ENCODE data around the gene SPEG. TPM values are rescaled to one million over a fixed set of nuclear protein-coding genes. Genes with fewer than 3 reads are reported as not detected.
A peak's percentile ranks its signal among the peaks of the same experiment; 100 is the strongest.

Gene SPEG
- total and polyA plus RNA-seq, 2 of the 13 experiments (the other 11 are each of a cell fraction or from before 2014, with no cell fraction given): 0.18 to 0.24 TPM

DNA sequence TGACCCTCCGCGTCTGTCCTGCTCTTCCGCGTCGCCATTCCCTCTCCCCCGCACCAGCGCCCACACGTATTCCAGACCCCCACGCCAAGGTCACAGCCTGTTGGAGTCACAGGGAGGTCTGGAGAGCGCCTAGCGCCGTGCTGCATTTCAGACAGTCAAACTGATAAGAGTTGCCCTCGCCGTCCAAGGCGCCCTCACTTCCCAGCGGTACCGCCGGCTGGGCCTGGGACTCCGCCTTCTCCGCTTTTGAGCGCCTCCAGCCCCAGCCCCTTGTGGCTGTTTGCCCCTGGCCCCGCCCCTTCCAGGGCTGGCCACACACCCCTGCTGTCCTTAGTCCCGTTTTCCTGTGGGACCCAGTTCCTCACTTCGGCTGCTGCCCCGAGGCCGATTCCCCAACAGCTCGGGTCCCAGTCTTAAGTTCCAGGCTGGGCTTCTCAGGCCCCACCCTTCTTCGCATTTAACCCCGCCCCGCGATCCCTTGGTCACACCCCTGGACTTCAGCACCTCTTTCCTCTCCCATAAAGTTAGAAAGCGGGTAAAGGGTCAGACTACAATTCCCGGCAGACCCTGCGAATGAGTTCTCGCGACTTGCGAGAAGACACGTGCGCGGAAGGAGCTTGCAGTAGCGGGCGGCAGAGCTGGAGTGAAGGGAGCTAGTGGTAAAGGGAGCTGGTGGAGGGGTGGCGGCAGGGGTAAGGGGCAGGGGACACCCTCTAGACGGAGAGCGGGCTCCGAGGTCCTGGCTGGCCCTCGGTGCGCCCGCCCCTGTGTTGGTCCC lies 63.8 kb downstream of the SPEG start, which contains the start of gene GMPPA (continued):
- TF ChIP-seq REPIN1 (CRISPR knock-in tag; IDR thresholded peaks at IDR 0.05; ENCODE audit: borderline replicate concordance, low read depth) (peak; percentile 71; the same call in 1 of the 2 replicates), TBX3 (IDR thresholded peaks at IDR 0.05; ENCODE audit: borderline replicate concordance) (no peak), PHF8 (CRISPR knock-in tag; IDR thresholded peaks at IDR 0.05) (peak; percentile 64), NFE2L2 (IDR thresholded peaks at IDR 0.05; ENCODE audit: low read length) (no peak), GZF1 (CRISPR knock-in tag; IDR thresholded peaks at IDR 0.05) (peak; percentile 4; the same call in 1 of the 2 replicates), EP300 (IDR thresholded peaks at IDR 0.05; ENCODE audit: low read depth in 2 of 2, low read length in 2 of 2) (peak in 1 of 2 experiments; percentile 7; a peak in 2 of 4 replicates), EP300 (CRISPR knock-in tag; IDR thresholded peaks at IDR 0.05; ENCODE audit: borderline replicate concordance) (no peak), ZNF256 (CRISPR knock-in tag; conservative IDR thresholded peaks at IDR 0.05) (peak; percentile 78), BHLHE40 (IDR thresholded peaks at IDR 0.05; ENCODE audit: low read length) (peak; percentile 75), ZNF10 (CRISPR knock-in tag; IDR thresholded peaks at IDR 0.05; ENCODE audit: borderline replicate concordance, low read depth) (no peak), REL (CRISPR knock-in tag; conservative IDR thresholded peaks at IDR 0.05) (no peak), ZNF382 (CRISPR knock-in tag; IDR thresholded peaks at IDR 0.05; ENCODE audit: borderline replicate concordance) (no peak), MAZ (IDR thresholded peaks at IDR 0.05; ENCODE audit: borderline replicate concordance, low read depth, low read length) (peak; percentile 19; the same call in 1 of the 2 replicates), MAZ (CRISPR knock-in tag; IDR thresholded peaks at IDR 0.05; ENCODE audit: low read depth) (no peak), ZNF367 (CRISPR knock-in tag; IDR thresholded peaks at IDR 0.05; ENCODE audit: borderline replicate concordance) (peak; percentile 66; the same call in 1 of the 2 replicates), AGO1 (IDR thresholded peaks at IDR 0.05; ENCODE audit: low read depth, low read length, poor library complexity, severe bottlenecking) (no peak), ZMYM4 (CRISPR knock-in tag; IDR thresholded peaks at IDR 0.05) (peak; percentile 42), SP2 (CRISPR knock-in tag; IDR thresholded peaks at IDR 0.05) (peak; percentile 35; the same call in 1 of the 2 replicates)
- TF ChIP-seq, protein P1, sequence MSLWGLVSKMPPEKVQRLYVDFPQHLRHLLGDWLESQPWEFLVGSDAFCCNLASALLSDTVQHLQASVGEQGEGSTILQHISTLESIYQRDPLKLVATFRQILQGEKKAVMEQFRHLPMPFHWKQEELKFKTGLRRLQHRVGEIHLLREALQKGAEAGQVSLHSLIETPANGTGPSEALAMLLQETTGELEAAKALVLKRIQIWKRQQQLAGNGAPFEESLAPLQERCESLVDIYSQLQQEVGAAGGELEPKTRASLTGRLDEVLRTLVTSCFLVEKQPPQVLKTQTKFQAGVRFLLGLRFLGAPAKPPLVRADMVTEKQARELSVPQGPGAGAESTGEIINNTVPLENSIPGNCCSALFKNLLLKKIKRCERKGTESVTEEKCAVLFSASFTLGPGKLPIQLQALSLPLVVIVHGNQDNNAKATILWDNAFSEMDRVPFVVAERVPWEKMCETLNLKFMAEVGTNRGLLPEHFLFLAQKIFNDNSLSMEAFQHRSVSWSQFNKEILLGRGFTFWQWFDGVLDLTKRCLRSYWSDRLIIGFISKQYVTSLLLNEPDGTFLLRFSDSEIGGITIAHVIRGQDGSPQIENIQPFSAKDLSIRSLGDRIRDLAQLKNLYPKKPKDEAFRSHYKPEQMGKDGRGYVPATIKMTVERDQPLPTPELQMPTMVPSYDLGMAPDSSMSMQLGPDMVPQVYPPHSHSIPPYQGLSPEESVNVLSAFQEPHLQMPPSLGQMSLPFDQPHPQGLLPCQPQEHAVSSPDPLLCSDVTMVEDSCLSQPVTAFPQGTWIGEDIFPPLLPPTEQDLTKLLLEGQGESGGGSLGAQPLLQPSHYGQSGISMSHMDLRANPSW (CRISPR knock-in tag; IDR thresholded peaks at IDR 0.05; ENCODE audit: borderline replicate concordance): peak; percentile 76
- TF ChIP-seq, protein P2, sequence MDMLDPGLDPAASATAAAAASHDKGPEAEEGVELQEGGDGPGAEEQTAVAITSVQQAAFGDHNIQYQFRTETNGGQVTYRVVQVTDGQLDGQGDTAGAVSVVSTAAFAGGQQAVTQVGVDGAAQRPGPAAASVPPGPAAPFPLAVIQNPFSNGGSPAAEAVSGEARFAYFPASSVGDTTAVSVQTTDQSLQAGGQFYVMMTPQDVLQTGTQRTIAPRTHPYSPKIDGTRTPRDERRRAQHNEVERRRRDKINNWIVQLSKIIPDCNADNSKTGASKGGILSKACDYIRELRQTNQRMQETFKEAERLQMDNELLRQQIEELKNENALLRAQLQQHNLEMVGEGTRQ (IDR thresholded peaks at IDR 0.05; ENCODE audit: low read depth, low read length): peak; percentile 61
- TF ChIP-seq, protein P2 (CRISPR knock-in tag; IDR thresholded peaks at IDR 0.05; ENCODE audit: borderline replicate concordance): peak; percentile 81
- TF ChIP-seq, protein P3, sequence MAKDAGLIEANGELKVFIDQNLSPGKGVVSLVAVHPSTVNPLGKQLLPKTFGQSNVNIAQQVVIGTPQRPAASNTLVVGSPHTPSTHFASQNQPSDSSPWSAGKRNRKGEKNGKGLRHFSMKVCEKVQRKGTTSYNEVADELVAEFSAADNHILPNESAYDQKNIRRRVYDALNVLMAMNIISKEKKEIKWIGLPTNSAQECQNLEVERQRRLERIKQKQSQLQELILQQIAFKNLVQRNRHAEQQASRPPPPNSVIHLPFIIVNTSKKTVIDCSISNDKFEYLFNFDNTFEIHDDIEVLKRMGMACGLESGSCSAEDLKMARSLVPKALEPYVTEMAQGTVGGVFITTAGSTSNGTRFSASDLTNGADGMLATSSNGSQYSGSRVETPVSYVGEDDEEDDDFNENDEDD (CRISPR knock-in tag; IDR thresholded peaks at IDR 0.05; ENCODE audit: borderline replicate concordance): peak; percentile 62; the same call in 1 of the 2 replicates
- TF ChIP-seq, protein P4, sequence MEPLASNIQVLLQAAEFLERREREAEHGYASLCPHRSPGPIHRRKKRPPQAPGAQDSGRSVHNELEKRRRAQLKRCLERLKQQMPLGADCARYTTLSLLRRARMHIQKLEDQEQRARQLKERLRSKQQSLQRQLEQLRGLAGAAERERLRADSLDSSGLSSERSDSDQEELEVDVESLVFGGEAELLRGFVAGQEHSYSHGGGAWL (CRISPR knock-in tag; IDR thresholded peaks at IDR 0.05): no peak; the same call in 1 of the 2 replicates
